GM18868 (cell line): Measurements from ENCODE around the gene AGXT2.
"Not testable (repeated sequence)": the region's sequence is repeated elsewhere in the genome, so short reads cannot be mapped to it uniquely, and the experiment has no call there.

Experiments used
- ATAC-seq: cut with Tn5 transposase; IDR thresholded peaks from one replicate; pipeline ENCODE4 v1.9.1; 2021; ENCODE audit warnings: mild to moderate bottlenecking, moderate library complexity; ENCODE audit not compliant: unreplicated experiment

AGXT2 gene

DNA sequence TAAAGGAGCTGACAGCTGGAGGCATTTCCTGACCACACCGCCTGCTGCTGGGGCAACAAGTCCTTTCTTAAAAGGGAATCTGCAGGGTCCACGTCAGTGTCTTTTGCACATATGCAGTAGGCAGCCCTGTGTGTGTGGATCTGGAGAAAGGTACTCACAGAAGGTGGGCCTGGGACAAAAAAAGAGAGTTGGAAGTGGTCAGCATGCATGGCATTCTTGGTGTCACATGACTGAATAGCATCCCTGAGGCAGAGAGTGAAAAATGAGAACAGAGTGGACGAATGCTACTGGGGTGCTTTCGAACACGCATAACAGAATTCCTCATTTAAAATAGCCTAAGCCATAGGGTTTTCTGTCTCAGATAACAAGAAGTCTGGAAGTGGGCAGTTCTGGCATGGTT is 71.4 kb downstream of the AGXT2 start:
- no peak for ATAC-seq

DNA sequence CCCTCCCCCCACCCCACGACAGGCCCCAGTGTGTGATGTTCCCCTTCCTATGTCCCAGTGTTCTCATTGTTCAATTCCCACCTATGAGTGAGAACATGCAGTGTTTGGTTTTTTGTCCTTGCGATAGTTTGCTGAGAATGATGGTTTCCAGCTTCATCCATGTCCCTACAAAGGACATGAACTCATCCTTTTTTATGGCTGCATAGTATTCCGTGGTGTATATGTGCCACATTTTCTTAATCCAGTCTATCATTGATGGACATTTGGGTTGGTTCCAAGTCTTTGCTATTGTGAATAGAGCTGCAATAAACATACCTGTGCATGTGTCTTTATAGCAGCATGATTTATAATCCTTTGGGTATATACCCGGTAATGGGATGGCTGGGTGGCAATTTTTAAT is 76.1 kb downstream of the AGXT2 start:
- ATAC-seq: not testable (repeated sequence)

GRCh38 chr5:34970552-34970951 is 77.2 kb downstream of the AGXT2 start:
- peak; percentile 66 for ATAC-seq

DNA sequence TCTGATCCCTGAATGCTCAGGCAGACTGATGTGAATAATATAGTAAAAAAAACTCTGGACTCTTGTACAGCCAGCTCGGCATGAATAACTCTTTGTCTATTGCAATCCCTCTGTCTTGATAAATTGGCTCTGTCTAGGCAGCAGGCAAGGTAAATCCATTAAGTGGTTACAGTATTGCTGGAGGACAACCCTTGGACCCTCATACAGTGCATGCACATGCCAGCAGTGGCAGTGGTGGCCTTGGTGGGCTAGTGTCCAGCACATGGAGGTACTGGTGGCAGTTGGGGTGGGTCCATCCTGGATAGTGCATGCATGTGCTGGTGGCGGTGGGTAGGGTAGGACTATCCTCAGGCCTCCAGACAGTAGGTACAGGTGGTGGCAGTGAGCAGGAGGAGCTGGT is 79.5 kb downstream of the AGXT2 start:
- no peak for ATAC-seq

GRCh38 chr5:34967540-34967939 is 80.2 kb downstream of the AGXT2 start:
- no peak for ATAC-seq

DNA sequence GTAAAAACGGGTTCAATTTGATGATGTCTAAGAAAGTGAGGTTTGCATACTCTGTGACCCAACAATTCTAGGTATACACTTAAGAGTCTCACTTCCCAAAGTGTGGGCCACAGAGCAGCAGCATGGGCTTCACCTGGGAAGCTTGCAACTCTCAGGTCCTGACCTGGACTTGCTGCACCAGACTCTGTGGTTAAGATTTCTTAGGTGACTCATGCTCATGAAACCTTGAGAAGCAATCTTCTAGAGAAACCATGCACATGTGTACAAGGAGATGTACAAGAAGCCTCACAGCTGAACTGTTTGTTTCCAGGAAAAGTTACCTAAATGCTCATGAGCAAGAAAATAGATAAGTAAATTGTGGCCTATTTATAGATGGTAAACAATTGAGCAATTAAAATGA is 88.4 kb downstream of the AGXT2 start:
- peak; percentile 97 for ATAC-seq

DNA sequence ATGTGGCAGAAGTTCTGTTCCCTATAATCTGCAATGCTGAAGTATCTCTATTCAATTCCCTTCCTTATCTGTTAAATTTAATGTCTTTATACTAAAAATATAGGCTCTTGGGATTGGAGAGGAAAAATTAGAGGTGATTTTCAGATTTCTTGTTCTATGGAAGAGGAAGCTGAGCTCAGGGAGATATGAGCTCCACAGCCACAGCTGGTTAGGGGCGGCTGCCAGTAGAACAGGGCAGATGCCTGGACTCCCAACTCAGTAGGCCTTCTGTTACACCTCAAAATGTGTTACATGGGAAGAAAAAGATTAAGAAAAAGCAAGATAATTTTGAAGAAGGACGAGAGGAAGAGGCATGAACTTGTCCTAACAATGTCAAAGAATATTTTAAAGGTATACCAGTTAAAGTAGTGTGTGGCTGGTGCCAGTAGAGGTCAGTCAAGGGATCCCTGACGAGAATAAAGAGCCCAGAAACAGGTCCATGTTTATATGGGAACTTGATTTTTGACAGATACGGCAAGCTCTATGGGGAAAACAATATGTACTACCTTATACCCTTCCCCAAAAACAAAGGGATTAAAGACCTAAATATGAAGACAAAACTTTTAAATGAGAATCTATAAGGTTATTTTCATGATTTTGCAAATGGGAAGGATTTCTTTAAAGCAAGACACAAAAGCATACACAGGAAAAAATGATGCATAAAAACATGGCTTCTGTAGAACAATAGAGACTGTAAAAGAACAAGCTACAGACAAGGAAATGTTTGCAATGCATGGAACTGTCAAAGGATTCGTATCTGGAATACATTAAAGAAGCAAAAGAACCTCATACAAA is 89.7 kb downstream of the AGXT2 start:
- peak; percentile 31 for ATAC-seq

DNA sequence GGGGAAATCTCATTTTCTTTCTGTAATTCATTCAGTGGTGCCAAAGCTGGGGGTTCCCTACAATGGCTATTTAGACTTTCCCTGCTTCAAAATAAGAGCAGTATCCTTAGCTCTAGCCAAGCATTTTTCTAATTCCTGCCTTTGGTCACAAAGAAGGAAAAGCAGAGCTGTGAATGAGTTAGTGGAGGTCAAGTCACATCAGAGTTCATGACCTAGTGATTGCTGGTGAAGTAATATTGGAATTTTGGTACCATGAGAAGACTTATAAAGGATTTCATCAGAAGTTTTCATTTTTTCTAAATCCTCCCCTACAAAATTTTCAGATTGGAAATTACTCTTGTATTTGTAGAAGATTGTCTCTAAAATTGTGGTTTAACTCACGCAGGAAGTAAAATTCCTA is 90.4 kb downstream of the AGXT2 start:
- ATAC-seq: no peak
